GM19351 (cell line): Measurements from ENCODE around the gene LTA4H.
"Not testable (repeated sequence)": the region's sequence is repeated elsewhere in the genome, so short reads cannot be mapped to it uniquely, and the experiment has no call there.

ENCODE experiments used
- ATAC-seq: cut with Tn5 transposase; IDR thresholded peaks from one replicate; pipeline ENCODE4 v1.9.1; 2021; ENCODE audit warnings: mild to moderate bottlenecking, moderate library complexity; ENCODE audit not compliant: unreplicated experiment

The LTA4H gene

DNA sequence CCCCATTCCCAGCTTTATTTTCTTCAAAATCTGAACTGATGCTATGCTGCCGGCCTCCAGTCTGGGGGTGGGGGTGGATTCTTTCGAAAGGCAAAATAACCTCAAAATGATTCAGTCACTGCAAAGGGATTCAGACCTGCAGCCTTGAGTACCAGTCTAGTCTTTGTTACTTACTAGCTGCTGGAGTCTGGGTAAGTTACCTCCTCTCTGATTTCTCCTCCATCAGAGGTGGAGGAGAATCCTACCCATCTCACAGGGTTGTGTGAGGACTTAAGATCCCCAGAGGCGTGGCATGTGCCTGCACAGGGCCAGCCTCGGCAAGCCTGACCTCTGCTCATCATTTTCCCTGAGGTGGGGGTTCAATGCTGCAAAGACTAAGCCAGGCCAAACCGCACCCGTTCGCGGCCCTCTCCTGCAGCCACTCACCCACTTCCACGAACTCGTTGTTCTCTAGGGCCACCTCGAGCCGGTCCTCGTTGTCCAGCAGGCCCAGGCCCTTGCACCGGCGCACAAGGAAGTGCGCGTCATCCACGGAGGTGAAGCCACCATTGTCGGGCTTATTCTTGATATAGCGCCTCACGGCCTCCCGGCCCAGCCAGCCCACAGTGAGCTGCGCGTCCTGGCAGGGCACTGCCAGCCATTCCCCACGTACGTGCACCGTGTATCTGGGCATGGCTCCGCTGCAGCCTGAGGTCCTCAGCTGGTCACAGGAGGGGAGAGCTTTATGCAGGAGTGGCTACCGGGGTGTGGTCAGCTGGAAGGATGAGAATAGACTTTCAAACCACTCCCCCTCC lies 40.0 kb downstream of the LTA4H start:
- no peak for ATAC-seq

DNA sequence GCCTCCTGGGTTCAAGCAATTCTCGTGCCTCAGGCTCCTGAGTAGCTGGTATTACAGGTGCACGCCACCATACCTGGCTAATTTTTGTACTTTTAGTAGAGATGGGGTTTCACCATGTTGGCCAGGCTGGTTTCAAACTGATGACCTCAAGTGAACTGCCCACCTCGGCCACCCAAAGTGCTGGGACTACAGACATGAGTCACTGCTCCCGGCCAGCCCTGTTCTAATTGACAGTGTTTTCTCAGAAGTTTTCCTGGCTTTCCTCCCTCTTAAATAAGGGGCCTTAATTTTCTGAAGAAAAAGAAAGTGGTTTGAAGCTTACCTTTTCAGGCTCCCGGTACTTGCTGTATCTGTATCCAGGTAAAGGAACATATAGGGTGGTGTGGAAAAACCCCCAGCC lies 40.9 kb downstream of the LTA4H start:
- ATAC-seq = no peak

DNA sequence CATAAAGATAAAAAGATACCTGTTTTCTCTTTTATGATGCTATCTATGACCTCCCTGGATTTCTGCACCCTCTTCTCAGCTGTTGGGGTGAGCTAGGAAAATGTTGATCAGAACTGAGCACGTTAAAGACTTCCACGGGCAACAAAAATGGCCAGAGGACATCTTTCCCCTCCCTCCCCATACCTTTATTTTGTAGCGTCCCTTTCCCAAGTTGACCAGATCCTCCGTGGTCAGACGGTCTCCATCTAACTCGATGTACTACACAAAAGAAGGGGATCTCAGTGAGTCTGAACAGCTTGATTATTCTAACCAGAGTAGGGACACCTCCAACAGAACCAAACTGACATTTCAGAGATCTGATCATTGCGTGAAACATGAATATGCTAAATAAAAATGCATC lies 41.5 kb downstream of the LTA4H start:
- ATAC-seq = no peak

DNA sequence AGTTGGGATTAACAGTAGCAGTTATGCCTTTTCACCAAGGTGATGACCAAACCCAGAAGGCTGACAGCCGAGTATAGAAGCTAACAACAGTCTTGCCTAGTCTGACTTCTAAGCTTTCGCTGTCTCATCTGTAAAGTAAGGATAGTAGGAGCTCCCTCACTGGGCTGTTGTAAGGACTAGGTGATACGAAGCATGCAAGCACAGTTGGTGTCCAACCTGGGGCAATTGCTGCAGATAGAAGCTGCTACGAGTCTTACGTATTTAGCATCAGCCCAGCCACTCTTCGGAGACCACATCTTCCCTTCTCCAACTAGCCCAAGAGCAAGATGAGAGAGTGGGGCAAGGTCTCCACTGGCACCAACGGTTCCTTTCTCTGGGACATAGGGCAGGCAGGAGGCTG lies 45.3 kb downstream of the LTA4H start:
- no peak for ATAC-seq

DNA sequence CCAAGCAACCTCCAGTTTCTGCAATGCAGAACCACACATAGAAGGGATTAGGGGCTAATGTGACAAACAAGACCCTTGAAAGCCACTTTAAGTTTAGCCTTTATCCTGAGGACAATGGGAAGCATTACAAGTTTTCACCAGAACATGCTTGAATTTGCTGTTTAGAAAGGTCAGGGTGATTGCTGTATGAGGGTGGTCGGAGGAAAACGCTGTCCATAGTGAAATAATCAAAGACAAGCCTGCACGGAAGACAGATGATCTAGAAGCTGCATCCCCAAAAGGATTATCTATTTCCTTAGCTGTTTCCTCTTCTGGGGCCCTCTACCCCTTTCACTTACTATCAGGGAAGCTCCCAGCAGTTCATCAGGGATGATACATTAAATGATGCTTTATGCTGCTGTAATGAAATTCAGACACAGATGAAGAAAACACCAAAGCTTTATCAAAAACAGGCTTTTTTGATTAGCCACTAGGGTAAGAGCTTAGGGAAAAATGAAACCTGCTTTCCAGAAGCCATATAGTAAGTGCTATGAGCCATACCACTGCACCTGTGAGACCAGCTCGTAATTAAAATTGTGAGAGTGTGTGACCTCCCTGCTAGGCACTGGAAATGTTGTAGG lies 45.8 kb downstream of the LTA4H start:
- ATAC-seq = no peak

DNA sequence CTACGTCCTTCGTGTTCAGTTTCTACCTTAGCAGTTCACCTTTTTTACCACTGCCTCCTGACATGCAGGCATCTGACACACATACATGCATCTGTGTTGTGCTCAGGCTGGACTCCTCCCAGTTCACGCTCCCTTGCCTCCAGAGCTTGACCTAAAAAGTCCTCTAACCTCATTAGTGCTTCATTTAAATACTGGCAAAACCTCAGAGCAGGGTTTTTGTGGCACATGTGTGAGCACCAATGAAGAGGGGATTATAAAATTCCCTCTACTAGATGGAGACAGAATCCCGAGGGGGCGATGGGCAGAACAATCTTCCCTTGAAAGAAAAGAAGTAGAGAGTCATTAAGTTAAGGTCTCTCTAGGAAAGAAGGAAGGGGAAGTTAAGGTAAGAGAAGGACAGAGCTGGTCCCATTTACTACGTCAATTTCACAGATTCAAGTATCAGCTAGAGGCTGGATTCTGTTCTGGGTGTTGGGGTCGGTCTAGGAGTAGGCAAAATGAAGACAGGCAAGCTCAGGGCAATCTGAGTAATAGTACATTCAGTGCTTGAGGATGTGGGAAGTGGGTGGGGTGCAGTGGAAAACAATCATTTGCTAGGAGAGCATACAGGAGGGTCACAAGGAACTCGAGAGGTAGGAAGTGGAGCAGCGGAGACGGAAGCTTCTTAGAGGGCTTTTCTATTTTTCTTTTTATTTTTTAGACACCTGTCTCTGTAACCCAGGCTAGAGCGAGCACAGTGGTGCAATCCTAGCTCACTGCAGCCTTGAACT lies 46.7 kb downstream of the LTA4H start:
- no peak for ATAC-seq

DNA sequence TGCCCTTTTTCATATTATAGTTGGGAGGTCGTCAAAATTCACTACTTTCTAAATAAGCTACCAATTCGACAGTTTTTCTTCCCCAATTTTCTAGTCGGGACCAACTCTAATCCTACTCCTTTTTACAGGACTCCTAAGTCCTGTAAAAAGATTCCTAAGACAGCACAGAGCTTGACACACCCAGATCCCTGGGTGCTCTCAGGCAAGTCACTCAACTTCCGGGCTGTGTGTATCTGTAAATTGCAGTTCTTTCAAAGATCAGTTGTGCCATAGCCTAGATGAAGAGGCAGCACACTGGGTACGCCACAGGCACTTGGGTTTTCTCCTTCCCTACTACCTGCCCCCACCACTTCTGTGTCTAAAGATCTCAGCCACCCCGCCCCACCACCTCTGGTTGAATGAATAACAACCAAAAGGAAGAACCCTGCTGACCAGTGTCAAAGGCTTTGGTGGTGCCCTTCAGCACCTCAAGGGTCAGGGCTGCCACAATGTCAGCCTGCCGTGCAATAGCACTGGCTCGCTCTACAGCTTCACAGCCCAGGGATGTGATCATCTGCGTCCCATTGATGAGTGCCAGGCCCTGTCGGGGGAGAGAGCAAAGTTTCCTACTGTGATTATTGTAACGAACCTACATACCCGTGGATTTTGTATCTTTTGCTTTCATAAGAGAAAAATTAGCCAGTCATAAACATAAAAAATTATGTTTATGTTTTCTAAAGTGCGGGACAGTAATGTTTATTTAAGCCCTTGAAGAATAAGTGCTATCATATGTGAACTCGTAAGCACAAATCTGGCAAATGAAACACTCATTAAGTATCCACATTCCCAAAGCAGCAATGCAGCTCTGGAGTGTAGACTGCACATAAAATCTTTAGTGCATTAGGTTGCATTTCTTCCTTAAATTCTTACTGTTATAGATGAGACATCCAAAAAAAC lies 48.5 kb downstream of the LTA4H start:
- ATAC-seq = no peak

DNA sequence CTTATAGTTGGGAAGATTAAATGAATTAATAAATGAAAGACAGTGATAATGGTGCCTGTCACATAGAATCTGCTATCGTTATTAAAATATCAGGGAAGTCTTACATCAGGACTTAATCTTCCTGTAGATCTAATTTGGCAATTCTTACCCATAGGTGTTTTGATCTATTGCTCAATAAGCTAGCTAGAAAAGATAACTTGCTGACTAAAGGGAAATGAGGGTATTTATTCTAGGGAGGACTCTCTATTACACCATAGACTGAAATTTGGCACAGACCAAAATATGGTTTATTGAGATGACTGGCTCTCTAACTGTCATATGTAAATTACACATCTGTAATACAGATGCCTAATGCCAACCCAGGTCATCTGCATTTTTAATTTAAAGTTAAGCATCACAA lies 50.7 kb downstream of the LTA4H start:
- ATAC-seq = no peak

DNA sequence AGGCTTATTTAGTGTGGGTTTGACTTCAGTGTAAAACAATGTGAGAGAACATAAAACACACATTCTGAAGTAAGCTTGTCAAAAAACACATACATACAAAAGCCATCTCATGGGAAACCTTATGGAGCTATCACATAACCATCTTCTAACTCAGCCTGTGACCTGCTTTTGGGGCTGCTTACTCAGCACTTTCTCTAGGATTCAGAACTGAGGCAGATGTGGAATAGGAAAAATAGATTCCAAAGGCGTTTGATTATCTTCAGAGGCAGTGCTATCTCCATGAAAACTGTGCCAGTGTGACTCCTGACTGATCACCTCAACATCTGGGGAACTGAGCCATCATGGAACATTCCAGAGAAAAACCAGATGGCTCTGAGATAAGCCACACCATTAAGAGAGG lies 52.8 kb downstream of the LTA4H start:
- ATAC-seq = no peak

DNA sequence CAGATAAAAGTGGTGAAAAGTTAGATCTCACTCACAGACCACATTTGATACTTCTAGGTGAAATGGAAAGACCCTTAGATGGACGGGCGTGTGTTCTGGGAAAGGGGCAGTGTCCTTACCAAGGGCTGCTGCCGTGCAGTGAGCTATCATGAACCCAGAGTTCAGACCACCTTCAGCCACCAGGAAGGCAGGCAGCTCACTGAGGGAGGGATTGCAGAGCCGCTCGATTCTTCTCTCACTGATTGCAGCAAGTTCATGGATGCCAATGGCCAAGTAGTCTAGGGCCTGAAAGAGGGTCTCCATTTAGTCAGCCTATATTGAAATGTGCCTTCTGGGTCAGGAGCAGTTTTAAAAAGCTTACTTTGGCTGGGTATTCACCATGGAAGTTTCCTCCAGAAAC lies 55.0 kb downstream of the LTA4H start:
- ATAC-seq = no peak

DNA sequence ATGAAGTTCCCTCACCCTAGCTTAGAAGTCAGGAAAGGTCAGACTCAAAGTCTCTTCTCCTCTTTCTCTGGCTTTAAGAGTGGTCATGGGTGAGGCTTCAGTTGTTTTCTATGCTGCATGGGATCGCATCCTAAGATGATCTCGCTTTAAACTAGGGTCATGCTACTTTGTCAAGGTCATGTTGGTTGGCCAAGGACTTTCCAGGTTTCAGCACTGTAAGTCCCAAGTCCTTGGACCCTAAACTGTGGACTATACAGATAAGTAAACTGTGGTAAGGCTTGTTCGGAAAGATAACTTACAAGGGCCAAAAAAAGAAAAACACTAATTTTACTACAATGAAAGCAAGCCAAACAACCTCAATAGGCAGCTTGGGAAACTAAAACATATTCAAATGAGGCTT lies 56.6 kb downstream of the LTA4H start:
- no peak for ATAC-seq

DNA sequence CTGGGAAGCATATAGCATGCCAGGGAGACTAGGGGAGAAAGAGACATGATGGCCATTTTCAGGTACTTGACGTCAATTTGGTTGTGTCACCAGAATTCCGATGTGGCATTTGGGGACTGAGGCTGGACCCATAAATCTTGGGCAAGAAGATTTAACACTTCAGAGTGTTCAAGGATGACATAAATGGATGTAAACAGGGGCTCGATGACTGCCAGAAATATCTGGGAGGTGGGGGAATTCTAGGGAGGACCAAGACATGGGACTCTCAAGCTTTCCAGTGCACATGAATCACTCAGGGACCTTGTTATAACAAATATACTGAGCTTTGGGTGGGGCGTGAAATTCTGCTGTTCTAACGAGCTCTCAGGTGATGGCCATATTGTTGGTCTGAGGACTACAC lies 57.0 kb downstream of the LTA4H start:
- no peak for ATAC-seq

DNA sequence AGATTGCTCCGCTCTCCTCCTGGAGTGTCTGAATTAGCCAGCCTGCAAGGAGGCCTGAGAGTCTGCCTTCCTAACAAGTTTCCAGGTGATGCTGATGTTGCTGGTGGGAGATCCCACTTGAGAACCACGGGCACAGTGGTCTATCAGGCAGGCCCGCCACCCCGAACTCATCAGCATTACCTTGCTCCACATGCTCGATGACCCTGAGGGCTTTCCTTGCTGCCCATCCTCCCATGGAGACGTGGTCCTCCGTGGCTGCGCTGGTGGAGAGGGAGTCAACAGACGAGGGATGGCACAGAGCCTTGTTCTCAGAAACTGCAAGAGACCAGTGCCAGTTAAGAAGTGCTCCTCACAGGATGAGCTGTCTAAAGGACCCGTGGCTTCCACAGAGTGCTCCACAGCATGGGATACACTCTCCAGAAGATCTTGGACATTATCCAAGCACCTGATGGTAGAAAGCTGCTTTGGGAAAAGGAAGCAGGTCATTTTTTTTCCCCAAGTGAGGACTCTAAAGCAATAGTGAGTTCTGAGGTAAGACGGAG lies 57.6 kb downstream of the LTA4H start:
- no peak for ATAC-seq

DNA sequence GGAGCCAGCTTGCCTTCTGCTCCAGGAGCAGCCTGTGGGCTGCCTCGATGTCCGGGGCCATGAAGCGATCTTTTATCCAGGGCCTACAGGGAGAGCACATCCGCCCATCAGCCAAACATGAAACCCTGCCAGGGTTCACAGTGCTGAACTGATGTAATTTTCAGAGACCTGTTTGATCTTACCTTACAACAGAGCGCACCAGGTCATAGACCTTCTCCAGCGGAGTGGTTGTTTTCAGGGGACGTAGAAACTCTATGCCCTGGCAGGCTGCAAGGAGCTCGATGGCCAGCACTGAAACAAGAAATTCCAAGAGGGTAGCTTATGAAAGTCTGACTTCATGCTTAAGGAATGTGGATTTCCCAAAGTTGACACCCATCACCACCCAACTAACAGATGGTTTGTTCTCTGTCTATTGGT lies 59.0 kb downstream of the LTA4H start:
- ATAC-seq = no peak

DNA sequence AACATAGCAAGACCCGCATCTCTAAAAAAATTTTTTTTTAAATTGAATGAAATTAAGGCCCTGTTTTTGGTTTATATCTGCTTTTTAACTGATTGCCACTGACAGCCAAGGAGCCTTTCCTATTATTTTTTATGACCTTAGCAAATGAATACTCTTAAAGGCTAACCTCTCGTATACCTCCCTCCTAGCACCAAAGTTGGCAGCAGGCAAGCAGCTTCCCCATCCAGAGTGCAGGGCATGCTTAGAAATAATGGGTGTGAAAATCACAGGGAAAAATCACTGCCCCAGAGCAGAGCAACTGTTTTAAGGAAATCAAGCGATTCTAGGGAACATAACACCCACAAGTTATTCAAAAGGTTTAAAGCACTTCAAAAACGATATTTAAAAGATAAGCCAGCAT lies 59.9 kb downstream of the LTA4H start:
- ATAC-seq = no peak

DNA sequence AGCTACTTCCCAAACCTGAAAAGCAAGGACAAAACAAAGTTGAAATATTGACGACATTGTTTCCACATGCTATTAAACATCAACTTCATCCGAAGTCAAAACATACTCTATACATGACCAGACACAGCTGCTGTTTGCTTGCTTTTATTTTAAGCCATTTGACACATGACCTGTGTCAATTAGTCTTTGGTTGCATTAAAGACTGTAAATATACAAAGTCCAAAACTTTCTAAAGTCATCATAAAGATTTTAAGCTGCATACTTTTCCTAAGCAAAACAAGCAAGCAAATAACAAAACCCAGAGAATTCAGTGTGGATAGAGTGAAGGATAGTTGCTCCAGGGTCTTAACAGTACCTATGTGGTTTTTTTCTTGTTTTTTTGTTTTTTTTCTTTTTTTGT lies 61.0 kb downstream of the LTA4H start:
- no peak for ATAC-seq

DNA sequence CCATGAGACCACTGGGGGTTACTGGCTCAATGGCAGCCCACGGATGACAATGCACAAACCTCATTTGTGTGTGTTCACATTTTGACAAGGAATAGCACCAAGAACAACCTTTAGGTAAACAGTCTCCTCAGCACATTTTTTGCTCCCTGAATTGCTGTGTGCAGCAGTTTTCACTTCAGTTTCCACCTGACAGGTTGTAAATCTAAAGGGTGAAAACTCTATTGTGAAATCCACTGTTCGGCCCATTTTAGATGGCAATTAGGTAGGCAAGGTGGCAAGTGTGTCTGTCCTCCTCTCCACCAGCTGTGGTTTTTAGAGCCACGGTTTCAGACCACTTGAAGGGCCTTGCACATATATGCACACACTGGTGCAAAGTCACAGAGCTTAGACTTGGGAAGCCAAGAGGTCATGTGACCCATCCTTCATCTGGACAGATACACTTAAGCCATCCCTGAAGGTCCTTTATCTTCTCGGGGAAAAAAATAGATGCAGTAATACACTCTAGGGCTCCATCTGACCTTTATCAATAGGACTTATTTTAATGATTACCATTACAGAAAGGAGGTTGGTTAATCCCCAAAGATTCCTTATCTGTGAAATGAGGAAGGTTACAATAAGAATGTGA lies 62.4 kb downstream of the LTA4H start:
- ATAC-seq = no peak

DNA sequence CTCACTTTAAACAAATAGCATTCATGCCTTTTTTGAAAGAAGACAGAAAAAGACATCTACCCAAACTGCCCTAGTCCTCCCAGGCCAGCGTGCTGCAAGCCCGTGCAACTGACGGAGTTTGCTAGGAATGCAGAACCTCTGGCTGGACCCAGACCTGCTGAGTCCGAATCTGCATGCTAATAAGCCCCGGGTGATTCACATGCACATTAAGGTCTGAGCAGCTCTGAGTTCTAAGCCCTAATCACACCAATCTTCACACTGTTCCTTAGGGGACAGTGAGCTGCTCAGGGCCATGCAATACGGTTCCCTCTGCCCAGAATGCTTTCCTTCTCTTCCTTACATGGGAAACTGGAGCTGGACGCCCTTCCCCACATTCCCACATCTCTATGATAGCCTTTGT lies 64.5 kb downstream of the LTA4H start:
- no peak for ATAC-seq

DNA sequence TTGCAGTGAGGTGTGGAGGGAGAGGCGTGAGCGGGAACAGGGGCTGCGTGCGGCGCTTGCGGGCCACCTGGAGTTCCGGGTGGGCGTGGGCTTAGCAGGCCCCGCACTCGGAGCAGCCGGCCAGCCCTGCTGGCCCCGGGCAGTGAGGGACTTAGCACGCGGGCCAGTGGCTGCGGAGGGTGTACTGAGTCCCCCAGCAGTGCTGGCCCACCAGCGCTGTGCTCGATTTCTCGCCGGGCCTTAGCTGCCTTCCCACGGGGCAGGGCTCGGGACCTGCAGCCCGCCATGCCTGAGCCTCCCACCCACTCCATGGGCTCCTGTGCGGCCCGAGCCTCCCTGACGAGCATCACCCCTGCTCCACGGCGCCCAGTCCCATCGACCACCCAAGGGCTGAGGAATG lies 66.3 kb downstream of the LTA4H start:
- ATAC-seq = not testable (repeated sequence)

DNA sequence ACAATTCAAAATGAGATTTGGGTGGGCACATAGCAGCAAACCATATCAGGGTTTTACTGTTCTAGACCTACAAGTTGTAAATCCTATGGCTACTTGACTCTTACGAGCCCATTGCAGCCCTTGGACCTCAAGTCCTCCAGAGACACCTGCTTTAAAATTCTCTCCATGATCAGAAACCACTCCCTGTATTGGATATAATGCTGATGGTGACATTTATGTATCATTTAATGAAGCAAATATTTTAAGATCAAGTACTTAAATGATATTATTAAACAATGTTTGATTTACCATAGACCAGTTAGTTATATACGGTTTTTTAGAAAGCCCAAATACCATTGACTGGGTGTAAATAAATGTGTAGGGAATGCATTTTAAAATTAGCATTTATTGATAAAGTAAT lies 68.1 kb downstream of the LTA4H start:
- ATAC-seq = no peak
